ENCODE measurements around the gene ADIPOR2.

ADIPOR2 gene

GRCh38 chr12:1645819-1646218, 45.1 kb upstream of the ADIPOR2 start:
- no peak for TF ChIP-seq CTCF (IDR thresholded peaks at IDR 0.05; ENCODE audit: insufficient read depth, low read length, poor library complexity, severe bottlenecking)
- no peak overlapping the region for H3K4me3 ChIP-seq (replicated peaks; ENCODE audit: low read depth, low read length)

DNA sequence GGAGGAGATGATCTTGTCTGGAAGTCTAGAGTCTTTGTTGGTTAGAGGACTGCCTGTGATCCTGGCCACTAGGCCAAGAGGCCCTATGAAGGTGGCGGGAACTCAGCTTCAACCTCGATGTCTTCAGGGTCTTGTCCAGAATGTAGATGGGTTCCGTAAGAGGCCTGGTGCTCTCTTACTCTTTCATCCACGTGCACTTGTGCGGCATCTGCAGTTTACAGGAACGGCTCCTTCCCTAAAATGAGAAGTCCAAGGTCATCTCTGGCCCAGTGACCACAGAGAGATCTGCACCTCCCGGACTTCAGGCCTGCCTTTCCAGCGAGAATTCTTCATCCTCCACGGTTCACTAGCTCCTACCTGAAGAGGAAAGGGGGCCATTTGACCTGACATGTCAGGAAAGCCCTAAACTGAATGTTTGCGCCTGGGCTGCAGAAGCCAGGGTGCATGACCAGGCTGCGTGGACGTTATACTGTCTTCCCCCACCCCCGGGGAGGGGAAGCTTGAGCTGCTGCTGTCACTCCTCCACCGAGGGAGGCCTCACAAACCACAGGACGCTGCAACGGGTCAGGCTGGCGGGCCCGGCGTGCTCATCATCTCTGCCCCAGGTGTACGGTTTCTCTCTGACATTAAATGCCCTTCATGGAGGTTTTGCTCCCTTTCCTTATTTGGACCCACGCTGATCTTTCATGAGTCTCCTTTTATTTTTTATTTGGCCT, 44.1 kb upstream of the ADIPOR2 start:
- DNase-seq (ENCODE audit: extremely low read depth, insufficient read length): no peak
- no peak overlapping the region for H3K4me3 ChIP-seq (replicated peaks; ENCODE audit: low read depth, low read length)
- TF ChIP-seq CTCF (IDR thresholded peaks at IDR 0.05; ENCODE audit: insufficient read depth, low read length, poor library complexity, severe bottlenecking): no peak
- H3K36me3 ChIP-seq (ENCODE audit: control insufficient read depth, insufficient read depth, low read length): peaks cover 1% of the 10 kb centered on the region
- H3K27me3 ChIP-seq (replicated peaks; ENCODE audit: control insufficient read depth, insufficient read depth, low read length): no peaks in the 10 kb centered on the region

More at GRCh38 chr12:1645819-1646218, 45.1 kb upstream of the ADIPOR2 start:
- H3K27me3 ChIP-seq (replicated peaks; ENCODE audit: control insufficient read depth, insufficient read depth, low read length): no peaks in the 10 kb centered on the region
- no peak for DNase-seq (ENCODE audit: extremely low read depth, insufficient read length)
- H3K36me3 ChIP-seq (ENCODE audit: control insufficient read depth, insufficient read depth, low read length): peaks cover 1% of the 10 kb centered on the region

DNA sequence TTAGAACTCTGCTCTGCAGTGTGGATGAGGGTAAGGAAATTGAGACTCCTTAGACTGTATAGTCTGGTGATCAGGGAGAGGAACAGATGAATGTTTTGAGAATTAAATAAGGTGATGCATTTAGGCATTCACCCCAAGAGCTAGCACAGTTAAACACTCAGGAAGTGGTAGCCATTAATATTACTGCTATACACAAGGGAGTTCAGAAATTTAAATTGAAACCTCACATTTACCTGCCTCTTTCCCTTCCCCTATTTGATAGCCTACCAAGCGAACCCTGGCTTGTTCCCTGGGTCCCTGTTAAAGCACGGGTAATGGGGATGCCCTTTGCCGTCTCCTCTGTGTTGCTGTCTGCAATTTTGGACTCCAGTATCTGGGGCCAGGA, 43.6 kb upstream of the ADIPOR2 start:
- H3K36me3 ChIP-seq (ENCODE audit: control insufficient read depth, insufficient read depth, low read length): peaks cover 1% of the 10 kb centered on the region
- no peak for TF ChIP-seq CTCF (IDR thresholded peaks at IDR 0.05; ENCODE audit: insufficient read depth, low read length, poor library complexity, severe bottlenecking)
- DNase-seq (ENCODE audit: extremely low read depth, insufficient read length): no peak
- no peaks in the 10 kb centered on the region for H3K27me3 ChIP-seq (replicated peaks; ENCODE audit: control insufficient read depth, insufficient read depth, low read length)
- no peak overlapping the region for H3K4me3 ChIP-seq (replicated peaks; ENCODE audit: low read depth, low read length)

DNA sequence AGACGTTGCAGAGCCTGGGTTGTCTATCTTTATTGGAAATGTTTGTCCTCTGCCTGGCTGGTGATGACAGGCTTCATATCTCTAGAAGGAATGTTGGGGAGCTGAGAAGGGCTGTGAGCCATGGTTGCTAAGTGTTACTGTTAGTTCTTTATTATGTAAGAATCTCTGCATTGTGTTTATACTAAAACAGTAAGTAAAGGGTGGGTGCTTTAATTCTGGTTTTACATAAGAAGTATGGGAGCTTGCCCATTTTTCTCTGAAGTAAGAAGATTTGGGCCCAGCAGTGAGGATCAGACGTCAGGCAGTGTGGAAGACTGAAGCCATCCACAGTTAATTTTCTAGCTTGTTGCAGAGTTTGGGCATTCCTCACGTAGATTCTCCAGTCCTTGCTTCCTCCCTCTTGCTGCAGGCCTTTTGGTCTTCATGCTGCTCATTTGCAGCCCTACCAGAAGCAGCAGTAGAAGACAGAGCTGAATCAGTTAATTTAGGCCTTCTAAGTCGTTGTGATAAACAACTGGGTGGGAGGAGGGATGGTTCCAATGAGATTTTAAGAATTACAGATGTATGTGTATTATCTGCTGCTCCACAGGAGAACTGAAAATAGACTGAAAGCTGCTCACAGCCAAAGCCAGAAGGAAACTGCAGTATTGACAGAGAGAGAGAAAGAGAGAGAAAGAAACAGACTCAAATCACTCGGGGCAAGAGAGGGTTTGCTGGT, 40.5 kb upstream of the ADIPOR2 start:
- Histone ChIP-seq H3K27me3 (replicated peaks; ENCODE audit: control insufficient read depth, insufficient read depth, low read length) (no peaks in the 10 kb centered on the region), H3K36me3 (ENCODE audit: control insufficient read depth, insufficient read depth, low read length) (peaks cover 1% of the 10 kb centered on the region), H3K4me3 (replicated peaks; ENCODE audit: low read depth, low read length) (no peak overlapping the region)
- no peak for DNase-seq (ENCODE audit: extremely low read depth, insufficient read length)
- TF ChIP-seq CTCF (IDR thresholded peaks at IDR 0.05; ENCODE audit: insufficient read depth, low read length, poor library complexity, severe bottlenecking): no peak

DNA sequence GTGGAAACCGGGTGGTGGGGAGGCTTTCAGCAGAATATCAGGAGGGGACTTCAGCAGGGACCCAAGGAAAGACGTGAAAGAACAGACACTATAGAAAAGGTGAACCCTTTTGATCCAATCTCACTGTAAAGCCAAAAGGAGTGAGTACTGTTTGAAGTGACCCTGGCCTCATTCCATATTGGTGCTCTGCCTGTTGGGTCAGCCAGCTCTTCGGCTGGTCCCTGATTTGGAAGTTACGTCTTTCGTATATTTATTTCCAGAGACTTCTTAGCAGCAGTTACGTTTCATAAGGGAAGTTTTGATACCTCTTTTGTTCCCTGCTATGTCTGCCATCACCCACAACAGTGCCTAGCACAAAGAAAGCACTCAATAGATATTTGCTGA, 39.9 kb upstream of the ADIPOR2 start:
- TF ChIP-seq CTCF (IDR thresholded peaks at IDR 0.05; ENCODE audit: insufficient read depth, low read length, poor library complexity, severe bottlenecking): no peak
- Histone ChIP-seq H3K4me3 (replicated peaks; ENCODE audit: low read depth, low read length) (no peak overlapping the region), H3K36me3 (ENCODE audit: control insufficient read depth, insufficient read depth, low read length) (peaks cover 1% of the 10 kb centered on the region), H3K27me3 (replicated peaks; ENCODE audit: control insufficient read depth, insufficient read depth, low read length) (no peaks in the 10 kb centered on the region)
- DNase-seq (ENCODE audit: extremely low read depth, insufficient read length): no peak

Data from GM06990 (cell line).